Pulmonary artery endothelial cell (primary cell): ENCODE measurements around the gene ABCG8. TPM values are rescaled to one million over a fixed set of nuclear protein-coding genes. Genes with fewer than 3 reads are reported as not detected.
A peak's percentile ranks its signal among the peaks of the same experiment; 100 is the strongest.

Experiments used
- DNase-seq: peaks from one replicate; pipeline ENCODE4 v3.0.0-alpha.2; 2011; ENCODE audit warnings: low read depth, low spot score
- total RNA-seq: library from RNA; depleted of rRNA; stranded (reverse); fragments of >200 nt; gene quantifications from 2 replicates; pipeline ENCODE4 v1.2.3, GENCODE V29; 2014

The ABCG8 gene
- total RNA-seq, 1 donor from 2014 or later, result not detected

DNA sequence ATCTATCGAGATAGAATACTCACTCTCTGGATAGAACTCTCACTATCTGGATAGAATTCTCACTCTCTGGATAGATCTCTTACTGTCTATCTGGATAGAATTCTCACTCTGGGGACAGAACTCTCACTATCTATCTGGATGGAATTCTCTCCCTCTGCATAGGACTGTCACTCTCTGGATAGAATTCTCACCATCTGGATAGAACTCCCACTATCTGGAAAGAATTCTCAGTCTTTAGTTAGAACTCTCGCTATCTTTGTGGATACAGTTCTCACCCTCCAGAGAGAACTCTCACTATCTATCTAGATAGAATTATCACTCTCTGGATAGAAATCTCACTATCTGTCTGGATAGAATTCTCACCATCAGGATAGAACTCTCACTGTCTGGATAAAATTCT, 16.5 kb downstream of the ABCG8 start:
- DNase-seq, result no peak

DNA sequence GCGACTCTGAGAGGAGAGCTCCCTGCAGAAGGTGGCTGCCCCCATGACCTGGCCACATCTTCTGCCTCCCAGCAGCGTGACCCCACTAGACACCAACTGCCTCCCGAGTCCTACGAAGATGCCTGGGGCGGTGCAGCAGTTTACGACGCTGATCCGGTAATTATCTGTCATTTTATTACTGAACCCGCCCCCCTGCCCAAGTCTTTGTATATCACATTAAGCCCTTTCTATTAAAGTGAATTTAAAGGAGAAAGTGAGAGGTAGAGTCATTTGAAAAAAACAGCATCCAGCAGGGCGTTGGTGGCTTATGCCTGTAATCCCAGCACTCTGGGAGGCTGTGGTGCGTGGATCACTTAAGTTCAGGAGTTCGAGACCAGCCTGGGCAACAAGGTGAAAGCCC, 33.4 kb downstream of the ABCG8 start:
- DNase-seq, result no peak

DNA sequence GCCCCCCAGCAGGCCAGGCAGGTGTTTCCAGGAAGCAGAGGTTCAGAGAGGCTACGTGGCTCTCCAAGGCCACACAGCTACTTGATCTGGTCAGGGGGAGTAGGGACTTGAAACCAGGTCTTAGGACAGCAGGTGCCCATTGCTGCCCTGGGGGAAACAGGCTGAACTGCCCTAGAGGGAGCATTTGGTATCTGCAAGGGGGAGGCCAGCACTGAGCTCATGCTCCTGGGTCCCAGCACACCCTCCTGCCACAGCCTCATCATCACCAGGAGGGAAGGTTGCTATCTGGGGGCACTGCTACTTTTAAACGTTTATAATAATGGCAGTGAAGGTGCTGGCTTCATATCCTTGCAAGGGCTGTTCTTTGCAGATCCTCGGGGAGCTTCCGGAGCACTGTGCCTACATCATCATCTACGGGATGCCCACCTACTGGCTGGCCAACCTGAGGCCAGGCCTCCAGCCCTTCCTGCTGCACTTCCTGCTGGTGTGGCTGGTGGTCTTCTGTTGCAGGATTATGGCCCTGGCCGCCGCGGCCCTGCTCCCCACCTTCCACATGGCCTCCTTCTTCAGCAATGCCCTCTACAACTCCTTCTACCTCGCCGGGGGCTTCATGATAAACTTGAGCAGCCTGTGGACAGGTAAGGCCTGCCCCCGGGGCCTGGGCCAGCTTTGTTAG, 36.1 kb downstream of the ABCG8 start:
- DNase-seq, result no peak

DNA sequence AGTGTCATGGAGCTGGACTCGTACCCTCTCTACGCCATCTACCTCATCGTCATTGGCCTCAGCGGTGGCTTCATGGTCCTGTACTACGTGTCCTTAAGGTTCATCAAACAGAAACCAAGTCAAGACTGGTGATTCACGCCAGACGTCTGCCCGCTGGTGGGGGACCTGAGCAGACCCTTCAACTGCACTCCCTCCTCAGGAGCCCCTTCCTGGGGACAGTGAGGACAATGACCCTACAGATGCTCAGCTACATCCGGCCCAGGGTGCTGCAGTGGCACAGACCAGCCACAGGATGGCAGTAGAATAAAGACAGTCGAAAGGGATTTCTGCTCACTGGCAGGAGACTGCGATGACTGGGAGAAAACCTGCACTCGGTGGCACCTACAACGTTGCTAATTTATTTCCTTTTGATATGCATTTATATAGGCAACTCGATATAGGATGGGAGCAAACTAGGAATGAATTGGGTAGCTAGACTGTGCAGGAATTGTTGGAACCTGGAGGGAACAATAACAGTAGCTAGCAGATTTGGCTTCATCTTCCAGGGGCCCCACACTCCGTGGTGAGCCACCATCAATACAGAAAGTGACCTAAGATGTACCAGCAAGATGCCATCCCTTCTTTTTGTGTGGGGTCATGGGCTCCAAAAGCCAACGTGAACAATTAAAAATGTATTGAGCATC, 39.2 kb downstream of the ABCG8 start:
- no peak for DNase-seq

DNA sequence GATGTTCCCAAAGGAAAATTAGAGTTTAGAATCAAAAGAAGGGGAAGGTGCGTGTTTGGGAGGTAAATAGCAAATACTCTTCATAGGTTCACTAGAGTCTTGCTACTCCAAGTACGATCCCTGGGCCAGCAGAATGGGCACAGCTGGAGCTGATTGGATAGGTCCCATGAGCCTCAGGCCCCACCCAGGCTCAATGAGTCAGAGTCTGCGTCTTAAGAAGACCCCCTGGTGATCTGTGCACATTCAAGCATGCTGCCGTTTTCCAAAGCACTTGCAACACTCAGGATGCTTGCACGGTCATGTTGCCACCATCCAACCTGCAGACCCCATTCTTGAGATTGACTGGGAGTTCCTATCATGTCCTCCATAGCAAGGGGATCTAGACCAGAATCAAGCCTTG, 40.5 kb downstream of the ABCG8 start:
- no peak for DNase-seq

DNA sequence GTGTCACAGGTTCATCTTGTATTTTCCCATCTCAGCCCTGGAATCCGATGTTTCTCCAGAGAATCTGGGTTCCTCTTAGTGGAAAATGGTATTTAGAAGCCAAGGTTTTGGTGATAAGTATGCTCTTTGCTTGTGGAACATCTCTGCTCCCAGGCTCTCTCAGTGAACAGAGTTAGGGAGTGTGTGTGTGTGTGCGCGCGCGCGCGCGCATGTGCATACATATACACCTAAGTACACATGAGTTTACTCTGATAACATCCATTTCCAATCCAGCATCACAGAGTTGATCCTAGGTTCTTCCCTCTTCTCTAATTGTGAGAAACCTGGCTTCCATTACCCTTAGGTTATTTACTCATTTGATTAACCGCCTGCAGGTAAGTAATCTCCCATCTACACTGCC, 41.7 kb downstream of the ABCG8 start:
- no peak for DNase-seq

DNA sequence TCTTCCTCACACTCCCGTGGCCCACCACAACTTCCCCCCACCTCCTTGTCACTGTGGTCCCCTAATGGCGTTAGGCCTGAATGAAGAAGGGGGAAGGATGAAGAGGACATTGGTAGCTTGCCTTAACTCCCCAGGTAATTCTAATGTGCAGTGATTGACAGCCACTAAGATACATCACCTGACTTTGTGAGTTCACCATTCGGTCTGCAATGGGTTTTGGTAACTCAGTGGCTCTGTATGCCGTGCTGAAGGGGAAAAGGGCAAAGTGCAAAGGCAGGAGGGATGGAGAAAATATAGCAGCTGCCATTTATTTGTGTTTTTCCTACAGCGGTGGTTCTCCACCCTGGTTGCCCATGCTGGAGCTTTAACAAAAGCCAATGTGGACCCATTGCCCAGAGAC, 42.2 kb downstream of the ABCG8 start:
- DNase-seq, result no peak

DNA sequence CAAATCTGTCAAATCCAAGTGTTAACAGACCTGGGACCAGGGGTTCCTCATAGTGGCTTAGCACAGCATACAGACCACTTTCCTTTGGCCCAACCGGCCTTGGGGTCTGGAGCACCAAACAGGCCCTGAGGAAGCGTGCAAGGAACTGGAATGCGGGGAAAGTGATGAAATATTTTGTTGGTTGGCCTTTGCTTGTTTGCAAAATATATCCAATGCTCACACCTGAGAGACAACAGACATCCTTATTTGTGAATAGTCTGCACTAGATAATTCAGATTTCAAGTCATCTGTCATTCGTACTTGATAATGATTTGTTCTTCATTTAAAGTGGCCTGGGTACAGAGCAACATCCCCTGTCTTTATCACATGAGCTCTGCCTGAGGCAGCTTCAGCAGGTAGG, 43.5 kb downstream of the ABCG8 start:
- DNase-seq, result no peak

DNA sequence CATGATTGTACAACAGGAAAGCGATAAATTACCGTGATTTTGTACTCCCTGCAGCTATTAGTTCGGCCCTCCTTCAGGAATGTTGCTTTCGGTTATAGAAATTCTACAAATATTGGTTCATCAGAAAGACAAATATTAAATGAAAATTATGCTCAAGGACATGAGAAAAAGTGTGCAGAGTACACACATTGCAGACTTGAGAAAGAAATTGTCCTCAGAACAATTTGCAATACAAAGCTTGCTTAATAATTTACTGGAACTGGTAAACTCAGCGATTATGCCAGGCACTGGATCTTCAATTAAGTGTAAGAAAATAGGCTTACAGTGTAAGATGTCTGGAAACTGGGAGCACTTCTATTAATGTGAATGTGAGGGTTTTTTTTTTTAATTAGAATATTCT, 45.9 kb downstream of the ABCG8 start:
- no peak for DNase-seq

DNA sequence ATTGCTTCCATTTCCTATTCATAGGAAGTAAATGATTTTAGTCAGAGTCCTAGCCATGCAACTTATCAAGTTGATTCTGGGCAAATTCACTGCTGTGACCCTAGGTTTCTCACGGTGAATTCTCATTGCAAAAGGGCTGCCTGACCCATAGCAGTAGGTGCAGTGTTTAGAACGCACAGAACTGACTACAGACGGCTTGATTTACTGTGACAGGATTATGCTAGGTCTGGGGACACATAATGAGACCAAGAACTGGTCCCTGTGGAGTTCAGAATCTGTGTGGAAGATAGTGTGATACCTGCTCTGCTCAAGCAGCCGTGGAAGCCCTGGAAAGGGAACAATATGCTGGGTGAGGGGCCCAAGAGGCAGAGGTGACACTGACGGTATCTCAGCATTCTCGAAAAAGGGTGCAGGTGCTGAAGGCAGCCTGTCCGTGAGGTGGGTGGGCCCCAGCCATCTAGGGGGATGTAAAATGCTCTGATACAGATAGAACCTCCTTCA, 46.4 kb downstream of the ABCG8 start:
- no peak for DNase-seq

DNA sequence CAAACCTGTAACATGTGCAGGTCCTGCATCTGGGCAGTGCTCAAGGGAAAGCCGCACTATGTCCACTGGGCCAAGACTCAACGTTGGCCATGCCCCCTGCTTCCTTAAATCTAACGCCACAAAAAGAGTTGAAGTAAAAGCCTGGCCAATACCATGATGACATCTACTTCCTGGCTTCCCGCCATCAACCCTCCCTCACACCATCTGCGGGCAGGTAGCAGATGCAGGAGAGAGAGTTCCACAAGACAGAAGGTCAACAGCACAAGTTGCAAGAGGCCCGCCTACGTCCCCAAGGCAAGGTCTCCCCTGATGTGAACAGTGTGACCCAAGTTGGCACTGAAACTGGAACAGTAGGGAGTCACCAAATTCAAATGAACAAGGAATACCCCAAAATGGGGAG, 48.4 kb downstream of the ABCG8 start:
- no peak for DNase-seq

DNA sequence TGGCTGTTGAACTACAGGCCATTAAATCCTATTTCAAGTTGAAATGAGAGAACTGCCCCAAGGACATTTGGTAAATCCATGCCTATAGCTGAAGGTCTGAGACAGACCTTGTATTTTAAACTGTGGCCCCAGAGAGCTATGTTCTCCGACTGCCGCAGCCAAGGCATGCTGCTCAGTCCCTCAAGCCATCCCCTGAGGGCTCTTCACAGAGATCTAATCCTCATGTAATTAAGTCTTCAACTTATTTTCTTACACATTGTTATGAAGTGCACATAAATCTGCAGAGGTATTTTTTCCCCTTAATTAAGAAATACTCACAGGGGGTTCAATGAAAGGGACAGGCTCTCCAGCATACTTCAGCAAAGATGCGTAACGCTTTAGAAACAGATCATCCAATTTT, 50.6 kb downstream of the ABCG8 start:
- no peak for DNase-seq

DNA sequence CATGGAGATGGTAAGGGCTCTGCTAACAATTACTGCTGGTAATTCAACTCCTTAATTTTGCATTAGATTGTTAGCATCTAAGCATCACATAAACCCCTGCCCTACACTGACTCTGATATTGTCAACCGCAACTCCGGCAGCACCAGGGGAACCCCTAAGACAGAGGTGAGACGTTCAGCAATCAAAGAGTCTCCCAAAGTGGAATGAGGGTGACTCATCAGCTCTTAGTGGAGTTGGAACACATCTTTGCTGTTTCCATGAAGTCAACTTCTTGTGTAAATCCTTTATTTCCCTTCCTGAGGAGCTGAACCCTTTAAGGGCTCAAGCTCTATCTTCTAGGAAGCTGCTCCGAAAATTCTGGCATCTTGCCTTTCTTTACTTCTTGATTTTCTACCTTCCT, 52.1 kb downstream of the ABCG8 start:
- DNase-seq, result no peak

DNA sequence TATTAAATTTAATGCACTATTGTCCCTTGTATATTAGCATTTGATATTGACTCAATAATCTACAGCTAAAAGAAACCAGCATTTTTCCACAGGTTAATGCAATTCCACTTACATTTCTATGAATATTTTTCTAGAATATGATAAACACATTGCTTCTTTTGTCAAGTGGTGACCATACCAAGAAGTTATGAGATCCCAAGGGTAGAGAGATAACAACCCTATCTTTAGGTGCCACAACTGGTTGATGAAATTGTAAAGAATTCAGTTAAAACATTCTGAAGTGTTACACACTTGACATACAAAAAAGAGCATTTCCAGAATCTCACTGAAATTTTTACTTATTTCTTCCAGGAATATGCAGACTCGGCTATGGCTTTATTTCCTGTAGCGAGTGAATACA, 56.0 kb downstream of the ABCG8 start:
- no peak for DNase-seq

DNA sequence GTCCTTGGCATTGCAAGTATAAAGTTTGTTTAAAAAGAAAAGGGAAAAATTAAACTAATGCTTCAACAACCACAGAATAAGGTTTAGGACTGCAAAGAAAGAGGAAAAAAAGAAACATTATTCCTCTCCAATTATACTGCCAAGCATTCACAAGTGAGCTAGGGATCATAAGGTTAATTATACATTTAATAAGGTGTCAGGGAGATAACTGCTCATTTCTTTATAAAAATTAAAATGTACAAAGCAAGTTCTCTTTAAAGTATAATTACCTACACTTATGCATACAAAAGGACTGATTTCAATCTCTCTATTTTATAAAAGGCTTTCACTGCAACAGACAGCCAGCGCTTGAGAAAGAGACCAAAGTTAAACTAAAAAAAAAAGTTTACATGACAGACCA, 58.1 kb downstream of the ABCG8 start:
- no peak for DNase-seq

DNA sequence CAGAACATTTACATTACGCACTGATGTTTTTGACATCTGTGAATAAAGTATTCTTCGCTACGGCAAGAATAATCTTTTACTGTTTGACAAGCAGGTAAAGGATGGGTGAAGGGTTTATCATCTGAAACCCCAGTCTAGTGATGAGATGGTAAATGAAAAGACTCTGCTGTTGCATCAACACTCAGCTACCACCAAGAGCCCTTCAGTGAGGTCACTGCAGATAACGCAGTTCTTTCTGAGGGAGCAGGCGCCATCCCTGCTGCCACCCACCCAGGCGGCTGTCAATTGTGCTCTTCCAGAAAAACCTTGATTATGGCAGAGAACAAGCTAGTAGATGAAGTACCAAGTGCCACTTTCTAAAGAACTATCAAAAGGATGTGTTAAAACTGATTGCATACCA, 58.7 kb downstream of the ABCG8 start:
- no peak for DNase-seq

DNA sequence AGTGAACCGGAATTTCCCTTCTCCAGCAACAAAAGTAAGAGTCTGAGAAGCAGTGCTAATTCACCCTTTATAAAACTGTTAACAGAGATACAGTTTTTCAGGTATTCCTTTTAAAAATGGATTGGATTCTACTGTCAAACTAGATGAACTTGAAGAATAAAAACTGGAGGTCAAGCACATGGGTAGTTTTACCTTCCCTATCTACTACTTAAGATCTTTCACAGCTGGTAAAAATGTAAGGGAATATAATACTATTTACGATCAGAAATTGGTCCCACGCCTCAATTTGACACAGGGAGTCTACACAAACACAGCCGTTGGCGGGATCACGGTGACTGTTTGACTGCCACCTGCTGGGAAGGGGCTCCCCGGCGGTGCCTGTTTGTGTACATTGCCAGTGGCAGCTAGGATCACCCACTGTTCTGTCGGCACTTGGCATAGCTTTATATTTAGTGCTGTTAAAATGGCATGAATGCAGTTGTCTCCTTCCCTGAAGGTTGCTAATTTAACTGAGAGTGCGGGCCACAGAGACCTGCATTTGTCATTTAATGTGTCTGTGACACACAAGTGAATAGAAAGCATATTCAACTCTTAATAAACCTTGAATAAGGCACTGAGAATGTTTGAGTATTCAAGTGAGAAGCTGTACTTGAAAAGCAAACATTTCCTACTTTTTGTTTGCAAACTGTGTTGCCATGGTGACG, 59.5 kb downstream of the ABCG8 start:
- no peak for DNase-seq

DNA sequence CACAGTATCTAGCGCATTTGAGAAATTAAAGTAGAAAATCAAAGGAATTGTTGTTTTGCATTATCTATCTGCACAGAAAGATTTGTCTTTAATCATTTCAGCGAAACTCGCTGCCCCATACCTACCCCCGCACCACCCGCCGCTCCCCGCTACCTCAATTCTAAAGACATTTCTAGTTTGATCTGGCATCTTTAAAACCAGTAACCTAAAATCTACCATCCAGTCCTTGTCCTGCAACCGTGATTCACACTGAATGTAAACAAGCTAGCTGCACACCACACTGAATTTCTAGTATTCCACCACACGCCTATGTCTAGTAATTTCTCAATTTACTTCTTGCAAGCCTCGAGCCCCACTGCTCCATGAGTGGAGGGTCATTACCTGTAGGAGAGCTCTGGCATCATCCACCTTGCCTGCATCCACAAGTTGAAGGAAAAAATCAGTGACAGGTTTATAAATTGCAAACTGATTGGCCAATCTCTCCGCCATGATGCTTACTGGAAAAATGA, 60.1 kb downstream of the ABCG8 start:
- no peak for DNase-seq

DNA sequence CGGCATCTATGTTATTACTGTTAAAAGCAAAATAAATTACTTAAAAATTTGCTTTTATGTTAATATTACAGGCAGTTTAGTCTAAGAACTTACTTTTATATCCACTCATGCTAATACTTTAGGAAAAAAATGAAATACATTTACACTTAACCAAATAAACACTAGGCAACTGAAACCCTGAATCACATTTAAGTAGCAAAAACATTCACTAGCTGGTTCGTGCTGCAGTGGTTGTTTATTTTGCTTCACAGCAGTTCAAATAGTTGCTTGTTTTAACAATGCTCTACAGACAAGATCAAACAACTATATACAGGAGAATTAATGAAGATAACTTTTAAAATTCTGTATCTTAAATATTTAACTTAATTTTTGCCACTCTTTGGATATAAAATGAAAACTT, 60.8 kb downstream of the ABCG8 start:
- DNase-seq, result no peak

DNA sequence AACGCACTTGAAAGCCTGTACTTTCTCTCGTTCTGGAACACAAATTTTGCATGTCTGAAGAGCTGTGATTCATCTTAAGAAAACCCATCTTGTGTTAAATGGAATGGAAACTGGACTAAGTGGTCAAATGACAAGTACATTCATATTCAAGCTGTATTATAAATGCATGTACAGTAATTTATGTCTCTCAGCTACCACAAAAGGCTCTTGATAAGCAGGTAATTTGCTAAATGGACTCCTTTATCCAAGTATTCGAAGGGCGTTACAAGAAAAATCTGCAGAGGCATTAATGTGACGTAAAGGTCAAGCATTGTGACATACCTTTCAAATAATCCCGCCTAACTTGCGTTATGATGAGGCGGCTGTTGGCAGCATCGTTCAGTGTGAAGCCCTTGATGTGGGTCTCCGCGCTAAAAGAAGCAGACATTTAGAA, 66.6 kb downstream of the ABCG8 start:
- no peak for DNase-seq

DNA sequence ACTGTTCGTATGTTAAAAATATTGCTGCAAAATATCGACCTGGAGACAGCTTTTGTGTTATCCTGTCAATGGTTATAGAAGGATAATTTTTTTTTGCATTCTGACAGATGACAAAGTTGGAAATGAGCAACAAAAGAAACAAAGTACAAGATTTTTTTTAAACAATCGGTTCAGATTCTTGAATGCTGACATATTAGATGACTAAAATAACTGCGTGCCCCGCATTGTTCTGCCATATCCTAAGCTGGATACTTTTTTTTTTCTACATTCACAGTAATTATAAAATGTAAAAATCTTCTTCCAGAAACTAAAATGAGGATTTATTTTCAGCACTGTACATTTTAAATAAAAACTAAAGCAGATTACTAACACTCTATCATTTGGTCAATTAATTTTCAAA, 67.1 kb downstream of the ABCG8 start:
- DNase-seq, result peak; percentile 7

DNA sequence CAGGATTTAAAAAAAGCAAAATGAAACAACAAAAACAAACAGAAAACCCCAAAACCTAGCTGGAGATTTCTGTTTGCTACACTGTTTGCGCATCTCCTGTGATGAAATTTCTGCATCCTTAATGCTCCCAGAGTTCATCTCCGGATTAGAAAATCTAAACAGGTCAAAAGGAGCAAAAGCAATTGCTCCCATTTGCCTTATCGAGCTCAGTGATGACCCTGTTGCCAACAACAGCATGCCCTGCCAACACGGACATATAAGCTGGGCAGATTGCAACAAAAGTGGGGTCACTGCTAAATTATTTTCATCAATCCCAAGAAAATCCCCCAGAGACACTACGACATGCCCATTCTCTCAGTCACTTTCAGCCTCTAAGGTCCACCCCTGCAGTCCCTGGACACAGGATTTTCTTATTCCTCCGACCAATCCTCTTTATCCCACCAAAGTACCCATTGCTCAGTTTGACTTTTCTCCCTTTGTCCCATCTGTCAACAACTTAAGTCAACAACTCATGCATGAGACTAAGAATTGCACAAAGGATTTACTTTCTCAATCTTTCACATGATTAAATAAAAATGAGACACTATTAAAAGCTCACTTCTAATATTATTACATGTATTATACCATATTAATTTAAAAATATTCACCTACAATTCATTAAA, 67.8 kb downstream of the ABCG8 start:
- no peak for DNase-seq
